Activated CD8-positive, alpha-beta memory T cell treated with anti-CD3 and anti-CD28 coated beads for 36 hours (primary cell): ENCODE data around the gene TNFRSF21. TPM values are rescaled to one million over a fixed set of nuclear protein-coding genes. Genes with fewer than 3 reads are reported as not detected.
"Not testable (repeated sequence)": the region's sequence is repeated elsewhere in the genome, so short reads cannot be mapped to it uniquely, and the experiment has no call there.

Experiments used
- CTCF ChIA-PET: fragments of 350-600 bp; sonication (Branson Sonifier 250); formaldehyde crosslinking; loops from one replicate; lab custom pipeline; 2021; ENCODE audit warnings: antibody characterized with exemption; lab: Charles Lee
- POLR2A ChIA-PET: fragments of 350-600 bp; sonication (Branson Sonifier 250); formaldehyde crosslinking; loops from one replicate; lab custom pipeline; 2021; ENCODE audit warnings: antibody characterized with exemption; lab: Charles Lee
- total RNA-seq, 2 experiments: library from RNA; stranded (reverse); gene quantifications; one replicate each; pipeline ENCODE4 v1.2.3, GENCODE V29; 2021

The TNFRSF21 gene
- total RNA-seq, 2 experiments from 2014 or later: 2.0 to 2.3 TPM

DNA sequence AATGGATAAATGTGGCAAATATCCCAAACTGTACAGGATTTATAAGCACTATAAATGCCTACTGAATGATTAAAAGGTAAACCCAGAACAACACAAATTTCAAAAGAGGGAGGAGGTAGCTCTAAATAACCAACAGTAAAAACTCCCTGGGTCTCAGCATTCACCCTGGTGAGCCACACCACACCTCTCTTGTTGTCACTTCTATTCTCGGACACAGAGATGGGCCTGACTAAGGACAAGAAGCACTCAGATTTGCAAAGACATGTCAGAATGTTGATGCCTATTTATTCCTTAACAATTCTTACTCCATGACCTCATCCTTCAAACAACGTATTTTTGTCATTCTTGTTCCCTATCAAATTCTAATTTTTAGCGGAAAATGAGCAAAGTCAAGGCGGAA, 14.7 kb downstream of the TNFRSF21 start:
- ChIA-PET CTCF (no interaction called here), POLR2A (no interaction called here)

DNA sequence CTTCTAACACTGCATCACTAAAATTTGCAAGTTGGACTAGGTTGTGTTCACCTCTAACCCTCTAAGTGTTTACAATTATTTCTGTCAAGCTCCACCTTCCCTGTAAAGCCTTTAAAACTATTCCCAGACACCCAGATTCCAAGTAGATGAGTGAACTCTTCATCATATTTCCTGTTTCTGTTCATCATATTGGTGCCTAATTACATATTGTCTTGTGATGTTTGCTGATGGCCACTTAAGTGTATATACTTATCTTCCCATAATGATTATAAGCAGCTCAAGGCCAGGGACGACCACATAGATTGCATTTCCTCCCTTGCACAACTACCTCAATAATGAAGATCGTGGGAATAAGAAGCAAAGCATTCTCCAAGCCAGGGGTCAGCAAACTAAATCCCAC, 16.8 kb downstream of the TNFRSF21 start:
- POLR2A ChIA-PET: no interaction called here
- CTCF ChIA-PET: no interaction called here

DNA sequence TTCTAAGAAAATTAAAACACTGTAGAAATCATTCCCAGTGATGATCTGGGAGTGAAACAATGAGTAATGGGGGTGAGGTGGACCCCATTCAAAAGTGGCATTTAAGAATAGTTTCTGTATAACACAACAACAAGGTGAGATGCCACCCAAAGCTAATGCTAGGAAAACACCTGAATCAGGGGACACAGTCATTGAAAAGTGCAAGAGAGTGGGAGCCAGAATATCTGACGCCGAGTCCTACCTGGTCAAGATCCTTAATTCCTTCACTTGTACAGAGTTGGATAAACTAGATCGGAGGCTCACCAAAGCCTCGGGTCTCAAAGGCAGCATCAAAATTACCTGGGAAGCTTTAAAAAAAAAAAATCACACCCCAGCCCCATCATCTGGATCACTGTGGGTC, 17.7 kb downstream of the TNFRSF21 start:
- CTCF ChIA-PET: no interaction called here
- POLR2A ChIA-PET: no interaction called here

DNA sequence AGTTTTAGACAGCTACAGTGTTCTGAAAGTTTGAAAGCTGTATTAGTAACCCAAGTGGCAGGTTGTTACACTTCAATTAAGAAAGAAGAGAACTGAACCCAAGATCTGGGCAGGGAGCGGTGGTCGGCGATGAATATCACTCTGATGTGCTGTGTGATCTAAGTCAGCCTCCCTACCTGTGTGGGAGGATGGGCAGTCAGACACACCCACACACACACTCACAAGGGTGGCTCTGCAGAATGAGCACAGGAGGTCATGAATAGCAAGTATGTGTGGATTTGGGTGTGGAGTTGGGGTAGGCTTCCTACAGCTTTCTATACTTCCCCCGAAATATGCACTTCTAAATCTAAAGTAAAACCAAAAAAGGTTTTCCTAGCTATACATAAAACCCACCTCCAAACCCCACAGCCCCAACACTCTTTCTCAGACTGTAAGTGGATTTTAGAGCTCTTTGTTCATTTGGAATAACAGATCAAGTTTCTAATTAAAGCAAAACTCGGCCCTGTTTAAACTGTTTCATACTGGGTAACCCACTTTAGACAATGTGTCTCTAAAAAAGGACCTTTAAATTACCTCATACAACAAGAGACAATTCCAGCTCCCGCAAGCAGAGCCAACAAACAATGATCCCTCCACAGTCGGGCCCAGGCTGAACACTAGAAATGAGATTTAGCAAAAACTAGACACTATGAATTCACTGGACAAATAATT, 19.4 kb downstream of the TNFRSF21 start:
- POLR2A ChIA-PET: no interaction called here
- CTCF ChIA-PET: no interaction called here

DNA sequence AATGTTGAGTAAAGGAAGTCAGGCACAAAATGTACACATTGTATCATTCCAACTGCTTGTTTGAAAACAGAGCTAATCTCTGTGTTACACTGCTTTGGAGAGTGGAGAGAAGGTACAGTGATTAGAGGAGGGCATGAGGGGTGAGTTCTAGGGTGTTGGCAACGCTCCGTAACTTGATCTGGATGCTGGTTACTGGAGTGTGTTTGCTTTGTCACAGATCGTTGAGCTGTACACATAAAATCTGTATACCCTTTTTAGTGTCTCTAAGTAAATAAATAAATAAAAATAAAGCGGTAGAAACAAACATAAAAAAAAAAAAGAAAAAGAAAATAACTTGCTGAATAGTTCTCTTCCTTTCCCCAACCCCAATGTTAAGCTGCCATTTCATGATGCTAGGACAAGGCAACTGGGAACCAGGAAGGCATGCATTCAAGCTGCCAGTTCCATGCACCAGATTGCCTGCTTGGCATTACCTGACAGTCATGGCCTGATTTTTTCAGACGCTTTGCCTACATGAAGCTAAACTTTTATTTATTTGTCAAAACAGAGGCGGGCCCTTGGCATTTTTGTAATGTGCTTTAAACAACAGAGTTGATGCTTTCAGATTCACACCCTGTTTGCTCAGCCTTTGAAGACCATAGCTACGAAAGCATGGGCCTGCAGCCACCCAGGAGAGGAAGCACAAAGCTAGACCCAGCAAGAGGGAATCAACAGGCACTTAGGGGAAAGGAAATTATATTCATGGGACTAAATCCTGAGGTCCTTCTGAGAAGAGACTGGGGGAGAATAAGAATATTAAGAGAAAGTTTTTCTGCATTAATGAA, 21.2 kb downstream of the TNFRSF21 start:
- POLR2A ChIA-PET: no interaction called here
- CTCF ChIA-PET: no interaction called here

DNA sequence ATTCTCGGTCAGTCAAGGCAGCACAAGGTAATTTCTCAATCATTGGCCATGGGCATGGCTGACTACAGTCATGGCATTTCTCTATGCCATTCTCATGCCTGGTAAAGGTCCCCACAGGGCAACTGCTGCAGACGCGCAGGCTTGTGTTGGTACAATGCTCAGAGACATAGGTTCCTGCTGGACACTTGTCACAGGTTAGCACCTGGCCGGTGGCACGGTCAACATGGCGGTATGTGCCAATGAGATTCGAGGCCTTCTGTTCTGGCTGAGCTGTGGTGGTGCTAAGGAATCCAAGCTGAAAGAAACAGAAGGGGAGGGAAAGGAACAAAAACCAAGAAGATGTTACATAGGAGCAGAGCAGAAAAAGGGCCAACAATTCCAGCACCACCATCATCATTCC, 23.4 kb downstream of the TNFRSF21 start:
- POLR2A ChIA-PET: no interaction called here
- CTCF ChIA-PET: no interaction called here

DNA sequence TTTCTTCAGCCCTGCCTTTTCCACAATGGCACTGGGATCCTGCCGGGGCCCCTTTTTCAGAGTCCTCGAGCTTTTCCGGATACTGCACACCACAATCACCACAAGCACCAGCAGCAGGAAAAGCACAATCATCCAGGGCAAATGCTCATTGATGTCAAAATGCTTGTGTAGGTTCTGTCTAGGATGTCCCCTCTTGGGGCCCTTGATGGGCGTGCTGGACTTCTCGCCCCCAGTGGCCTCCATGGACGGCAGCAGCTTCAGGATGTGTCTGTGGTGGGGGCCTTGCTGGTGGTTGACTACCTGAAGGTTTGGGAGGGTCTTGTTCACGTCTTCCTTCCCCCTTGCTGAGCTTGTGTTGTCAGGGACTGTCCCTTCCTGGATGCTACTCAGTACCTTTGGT, 25.7 kb downstream of the TNFRSF21 start:
- POLR2A ChIA-PET: no interaction called here
- CTCF ChIA-PET: no interaction called here

DNA sequence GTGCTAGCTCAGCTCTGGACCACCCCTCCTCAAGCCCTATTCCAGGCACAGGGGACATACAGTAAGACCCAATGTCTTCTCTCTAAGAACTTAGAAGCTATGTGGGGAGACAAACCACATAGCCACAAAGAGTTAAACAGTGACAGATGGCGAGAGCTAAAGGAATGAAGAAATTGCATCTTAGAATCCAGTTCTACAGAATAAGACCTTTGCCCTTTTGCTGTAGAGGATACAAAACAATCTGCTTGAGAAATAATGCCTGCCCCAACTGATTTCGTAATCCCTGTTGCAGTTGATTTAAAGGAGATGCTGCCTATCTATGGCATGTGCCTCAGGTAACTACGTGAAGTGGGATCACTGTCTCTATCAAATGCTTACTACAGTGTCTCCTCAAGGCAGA, 31.2 kb downstream of the TNFRSF21 start:
- POLR2A ChIA-PET: no interaction called here
- CTCF ChIA-PET: no interaction called here

DNA sequence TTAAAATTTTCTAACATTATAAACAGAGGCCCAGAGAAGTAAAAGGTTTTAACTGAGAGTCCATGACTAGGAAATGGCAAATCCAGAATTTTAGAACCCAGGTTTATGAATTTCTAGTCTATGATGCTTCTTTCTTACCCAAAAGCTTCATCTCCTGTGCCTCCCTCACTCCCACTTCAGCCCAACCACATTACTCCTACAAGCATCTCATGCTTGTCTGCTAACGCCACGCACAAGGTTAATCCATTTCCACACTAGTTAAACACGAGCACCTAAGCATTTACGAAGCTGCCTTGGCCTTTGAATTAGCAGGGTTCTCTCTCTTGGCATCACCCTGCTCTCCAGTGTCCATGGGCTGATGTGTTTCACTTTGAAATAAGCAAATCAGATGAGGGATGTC, 32.0 kb downstream of the TNFRSF21 start:
- CTCF ChIA-PET: no interaction called here
- POLR2A ChIA-PET: no interaction called here

DNA sequence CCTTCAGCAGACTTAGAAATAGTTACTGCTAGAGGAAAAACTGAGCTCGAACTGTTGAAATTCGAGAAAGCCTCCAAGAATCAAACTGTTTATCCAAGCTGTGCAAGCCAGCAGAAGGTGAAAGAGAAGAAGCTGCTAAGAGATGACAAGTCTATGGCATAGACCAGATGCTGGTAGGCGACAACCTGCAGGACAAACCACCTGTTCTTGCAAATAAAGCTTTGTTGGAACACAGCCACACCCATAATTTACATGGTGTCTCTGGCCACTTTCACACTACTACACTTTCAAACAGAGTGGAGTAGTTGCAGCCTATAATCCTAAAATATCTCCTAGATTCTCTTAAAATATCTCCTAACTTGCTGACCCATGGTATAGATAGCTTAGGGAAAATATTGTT, 33.3 kb downstream of the TNFRSF21 start:
- ChIA-PET POLR2A (no interaction called here), CTCF (no interaction called here)

DNA sequence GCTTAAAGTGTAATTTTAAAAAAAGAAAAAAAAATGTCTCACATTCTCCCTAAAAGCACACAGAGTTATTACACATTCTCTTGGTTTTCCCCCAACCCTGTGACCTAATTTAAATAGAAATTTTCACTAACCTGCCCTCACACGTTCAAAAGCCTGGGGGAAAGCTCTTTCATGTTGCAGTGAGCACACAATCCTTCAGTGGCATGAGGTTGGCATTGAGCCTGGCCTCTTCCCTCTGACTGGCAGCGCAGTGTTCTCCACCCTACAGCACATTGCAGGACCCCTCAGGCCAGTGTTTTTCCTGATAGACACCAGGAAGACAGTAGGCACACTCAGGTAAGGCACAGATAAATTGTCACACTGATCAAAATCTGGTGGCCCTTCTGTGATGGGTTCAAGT, 34.1 kb downstream of the TNFRSF21 start:
- ChIA-PET CTCF (no interaction called here), POLR2A (no interaction called here)

DNA sequence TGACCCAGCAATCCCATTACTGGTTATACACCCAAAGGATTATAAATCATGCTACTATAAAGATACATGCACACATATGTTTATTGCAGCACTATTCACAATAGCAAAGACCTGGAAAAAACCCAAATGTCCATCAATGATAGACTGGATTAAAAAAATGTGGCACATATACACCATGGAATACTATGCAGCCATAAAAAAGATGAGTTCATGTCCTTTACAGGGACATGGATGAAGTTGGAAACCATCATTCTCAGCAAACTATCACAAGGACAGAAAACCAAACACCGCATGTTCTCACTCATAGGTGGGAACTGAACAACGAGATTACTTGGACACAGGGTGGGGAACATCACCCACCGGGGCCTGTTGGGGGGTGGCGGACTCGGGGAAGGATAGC, 34.6 kb downstream of the TNFRSF21 start:
- POLR2A ChIA-PET, CTCF ChIA-PET: not testable (repeated sequence)

DNA sequence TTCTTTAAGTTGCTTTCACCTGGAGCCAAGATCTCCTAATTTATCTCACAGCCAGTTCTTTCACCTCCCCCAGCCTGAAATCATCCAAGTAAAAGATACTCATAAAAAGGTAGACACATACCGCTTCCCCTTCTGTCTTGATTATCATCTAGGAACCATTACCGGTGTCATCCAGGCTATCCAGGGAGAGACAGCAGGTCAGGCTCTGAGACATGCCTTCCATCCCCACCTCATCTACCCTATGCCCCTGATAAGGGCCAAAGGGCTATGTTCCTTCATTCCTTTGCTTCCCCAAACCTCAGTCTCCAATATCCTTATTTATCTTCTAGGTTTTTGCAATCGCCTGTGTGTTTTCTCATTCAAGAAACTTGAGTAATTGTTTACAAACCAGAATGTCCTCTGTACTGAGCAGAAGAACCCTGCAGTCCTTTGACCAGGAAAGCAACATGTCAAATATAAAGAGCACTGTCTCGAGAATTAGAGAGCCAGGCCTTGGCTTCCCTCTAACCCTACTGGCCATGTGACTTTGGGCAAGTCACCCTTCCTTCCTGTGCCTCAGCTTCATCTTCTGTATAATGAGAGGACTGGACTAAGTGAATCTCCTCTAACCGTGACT, 41.0 kb downstream of the TNFRSF21 start:
- ChIA-PET CTCF (no interaction called here), POLR2A (no interaction called here)

DNA sequence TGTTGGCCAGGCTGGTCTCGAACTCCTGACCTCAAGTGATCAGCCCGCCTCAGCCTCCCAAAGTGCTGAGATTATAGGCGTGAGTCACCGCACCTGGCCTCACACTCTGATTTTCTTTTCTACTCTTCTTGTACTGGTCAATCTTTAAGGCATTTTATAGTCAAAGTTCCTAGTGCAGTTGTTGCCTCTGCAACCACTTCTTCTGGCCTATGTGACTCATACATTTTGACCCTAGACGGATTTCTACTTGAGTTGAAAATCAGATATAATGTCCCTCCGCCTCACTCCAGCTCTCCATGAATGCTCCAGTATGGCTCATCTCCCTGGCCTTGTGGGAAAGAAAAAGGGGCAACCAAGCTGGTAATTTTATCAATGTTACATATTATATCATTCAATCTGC, 42.4 kb downstream of the TNFRSF21 start:
- ChIA-PET POLR2A (no interaction called here), CTCF (no interaction called here)

DNA sequence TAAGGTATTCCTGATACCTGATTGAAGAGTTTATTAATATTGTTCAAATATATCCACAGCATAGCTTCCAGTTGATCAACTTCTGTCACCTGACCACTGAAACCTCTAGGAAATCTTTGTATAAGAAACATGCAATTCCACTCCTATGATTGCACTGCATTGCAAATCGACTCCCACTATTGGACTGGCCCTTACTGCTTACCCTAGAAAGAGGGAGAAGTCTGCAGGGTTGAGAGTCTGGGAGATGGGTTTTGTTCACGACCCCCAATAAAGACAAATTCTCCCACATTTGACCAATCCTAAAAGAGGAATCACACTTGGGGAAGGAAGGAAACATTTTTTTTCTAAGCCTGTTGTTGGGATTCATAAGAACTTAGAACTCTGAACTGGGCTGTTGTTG, 43.7 kb downstream of the TNFRSF21 start:
- ChIA-PET POLR2A (no interaction called here), CTCF (interaction anchor here (0.8 kb wide), 1 partner anchor 13 kb away, joined by 3 read pairs; no protein-coding TSS in a partner anchor)

DNA sequence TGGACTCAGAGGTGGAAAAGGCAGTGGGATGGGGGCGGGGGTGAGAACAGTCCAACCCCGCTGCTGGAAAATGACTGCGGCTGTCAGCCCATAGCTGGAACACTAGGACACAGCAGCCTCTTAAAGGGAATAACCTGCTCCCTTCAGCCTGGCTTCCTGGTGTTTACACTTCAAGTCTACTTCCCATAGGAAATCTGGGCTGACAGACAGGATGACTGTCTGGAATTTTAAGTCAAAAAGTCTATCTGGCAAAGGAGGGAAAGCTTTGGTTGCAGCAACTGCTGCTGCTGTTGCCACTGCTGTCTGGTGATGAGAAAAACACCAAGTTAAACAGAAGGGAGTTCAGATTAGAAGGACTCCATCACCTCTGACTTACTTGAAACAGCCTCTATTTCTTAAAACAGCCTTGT, 44.9 kb downstream of the TNFRSF21 start:
- POLR2A ChIA-PET: no interaction called here
- CTCF ChIA-PET: no interaction called here

DNA sequence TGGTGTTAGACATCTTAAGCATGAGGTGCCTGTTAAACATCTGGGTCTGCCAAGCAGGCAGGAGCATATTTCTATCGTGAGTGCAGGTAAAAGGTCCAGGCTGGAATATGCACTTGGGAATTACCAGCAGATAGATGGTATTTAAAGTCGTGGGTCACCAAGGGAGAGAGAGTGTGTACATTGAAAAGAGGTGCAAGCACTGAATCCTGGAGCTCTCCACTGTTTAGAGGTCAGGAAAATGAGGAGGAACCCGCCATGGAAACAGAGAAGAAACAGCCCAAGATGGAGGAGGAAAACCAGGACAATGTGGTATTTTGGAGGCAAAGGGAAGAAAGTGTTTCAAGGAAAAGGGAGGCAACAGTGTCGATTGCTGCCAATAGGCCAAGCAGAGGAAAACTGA, 46.4 kb downstream of the TNFRSF21 start:
- ChIA-PET CTCF (no interaction called here), POLR2A (no interaction called here)

DNA sequence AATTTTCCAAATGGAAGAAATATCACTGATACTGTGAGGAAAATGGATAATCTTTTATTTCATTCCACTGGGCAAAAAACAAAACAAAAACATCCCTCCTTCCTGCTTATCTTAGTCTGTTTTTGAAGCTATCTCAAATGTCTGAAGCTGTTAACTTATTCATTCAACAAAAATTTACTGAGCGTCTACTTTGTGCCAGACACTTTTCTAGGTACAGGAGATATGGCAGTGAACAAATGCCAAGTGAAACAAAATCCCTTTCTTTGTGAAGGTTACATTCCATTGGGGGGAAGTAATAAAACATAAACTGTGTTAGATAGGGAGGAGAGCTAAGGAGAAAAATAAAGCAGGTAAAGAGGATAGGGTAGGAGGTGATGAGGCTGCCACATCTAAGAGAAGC, 47.5 kb downstream of the TNFRSF21 start:
- ChIA-PET POLR2A (no interaction called here), CTCF (no interaction called here)

DNA sequence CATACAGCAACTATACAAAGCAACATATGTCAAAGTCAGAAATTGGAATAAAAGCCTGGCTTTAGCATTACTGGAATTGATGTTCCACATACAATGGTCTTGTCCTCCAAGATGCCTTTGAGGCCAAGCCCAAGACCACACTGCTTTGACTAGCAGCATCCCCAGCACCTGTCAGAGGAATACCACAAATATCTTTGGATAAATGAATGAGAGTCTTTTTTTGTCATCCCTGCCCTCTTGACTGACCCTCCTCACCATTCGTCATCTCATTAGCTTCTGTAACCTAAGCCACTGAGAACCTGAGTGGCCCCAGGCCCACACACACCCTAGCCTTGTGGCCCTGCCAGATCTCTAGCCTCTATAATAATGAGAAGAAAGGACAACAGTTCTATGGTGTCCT, 48.5 kb downstream of the TNFRSF21 start:
- POLR2A ChIA-PET: no interaction called here
- CTCF ChIA-PET: no interaction called here

DNA sequence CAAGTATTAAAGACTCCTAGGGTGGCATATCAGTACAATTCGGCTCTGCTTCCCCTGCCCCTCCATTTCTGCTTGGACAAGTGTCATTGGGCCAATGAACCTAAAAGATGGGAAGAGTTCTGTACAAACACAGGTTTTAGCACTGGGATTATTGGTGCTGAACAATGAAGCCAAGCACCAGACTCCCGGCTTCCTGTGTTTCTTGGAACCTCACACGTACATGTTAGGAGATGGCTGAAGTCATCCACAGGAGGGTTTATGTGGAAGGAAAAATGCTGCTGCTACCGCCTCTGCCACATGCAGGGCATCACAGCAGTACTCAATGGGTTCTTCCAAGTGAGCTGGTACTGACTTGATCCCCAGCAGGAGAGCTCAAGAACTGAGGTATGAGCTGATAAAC, 49.7 kb downstream of the TNFRSF21 start:
- CTCF ChIA-PET: no interaction called here
- POLR2A ChIA-PET: no interaction called here
